ENCODE data around the gene AFAP1L1.

AFAP1L1 gene

DNA sequence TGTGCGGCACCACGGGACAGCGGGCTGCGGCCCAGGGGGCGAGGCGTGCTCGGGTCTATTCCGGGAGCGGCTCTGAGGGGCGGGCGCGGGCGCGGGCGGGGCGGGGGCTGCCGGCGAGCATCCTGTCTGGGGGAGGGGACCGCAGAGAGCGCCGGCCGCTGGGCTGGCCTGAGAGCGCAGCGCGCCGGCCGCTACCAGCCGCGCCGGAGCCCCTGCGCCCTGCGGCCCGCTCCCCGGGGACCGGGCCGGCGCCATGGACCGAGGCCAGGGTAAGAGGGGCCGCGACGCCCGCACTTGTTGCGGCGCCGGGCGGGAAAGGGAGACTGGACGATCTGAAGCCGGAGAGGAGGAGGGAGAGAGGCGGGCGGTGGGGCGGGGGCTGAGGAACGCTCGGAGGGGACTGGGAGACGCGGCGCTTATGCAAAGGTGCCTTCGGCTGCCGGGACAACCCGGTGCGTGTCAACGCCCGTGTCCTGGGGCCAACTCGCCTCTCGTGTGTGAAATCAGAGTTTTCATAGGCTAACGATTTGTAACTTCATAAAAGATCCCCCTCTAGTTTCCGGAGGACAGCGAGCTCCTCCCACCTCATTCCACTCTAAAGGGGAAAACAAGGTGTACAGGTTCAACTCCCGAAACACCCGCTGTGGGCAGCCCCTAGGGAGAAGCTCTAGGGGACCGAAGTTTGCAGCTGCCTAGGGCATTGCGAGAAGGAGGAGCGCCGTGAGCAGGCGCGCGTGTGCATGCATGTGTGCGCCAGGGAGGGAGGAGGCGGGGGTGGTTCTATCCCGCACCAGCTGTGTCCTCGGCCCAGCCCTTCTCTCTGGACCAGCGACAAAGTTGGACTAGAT is at the start of gene AFAP1L1:
TSS of gene AFAP1L1 (plus strand) at position 144 of the 848 bp plus-strand sequence. CDS start at position 254, 110 bp downstream.
- peak; percentile 38 for DNase-seq

DNA sequence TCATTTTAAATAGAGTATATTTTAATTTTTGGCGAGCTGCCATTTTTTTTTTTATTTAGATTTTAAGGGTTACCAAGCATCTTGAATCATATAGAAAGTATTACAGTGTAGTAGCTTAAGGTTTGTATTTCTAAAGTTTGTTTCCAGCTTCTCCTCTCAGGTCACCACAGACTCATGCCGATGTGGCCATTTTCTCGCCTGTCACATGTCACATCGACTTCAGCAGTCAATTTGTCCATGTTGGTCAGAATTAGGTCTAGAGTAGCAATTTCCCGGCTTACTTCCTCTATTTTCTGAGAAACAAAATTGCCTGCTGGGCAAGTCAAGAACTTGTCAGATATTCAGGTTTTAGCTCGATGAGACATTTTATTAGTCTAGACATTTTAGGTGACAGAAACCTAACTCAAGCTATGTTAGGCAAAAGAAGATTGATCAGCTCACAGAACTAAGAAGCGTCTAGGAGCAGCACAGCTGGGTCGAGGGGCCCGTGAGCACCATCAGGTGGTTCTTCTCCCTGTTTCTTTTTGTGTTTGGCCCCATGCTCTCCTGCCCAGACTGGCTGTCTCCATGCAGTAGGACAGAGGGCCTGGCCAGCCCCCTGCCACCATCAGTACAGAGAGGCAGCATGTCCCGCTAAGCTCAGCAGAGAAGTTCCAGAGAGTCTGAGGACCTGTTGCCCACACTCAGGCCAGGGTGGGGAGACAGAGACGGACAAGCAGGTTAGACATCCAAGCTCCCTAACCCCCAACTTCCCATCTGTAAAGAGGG is 48.4 kb upstream of the AFAP1L1 start:
- peak; percentile 37 for DNase-seq

DNA sequence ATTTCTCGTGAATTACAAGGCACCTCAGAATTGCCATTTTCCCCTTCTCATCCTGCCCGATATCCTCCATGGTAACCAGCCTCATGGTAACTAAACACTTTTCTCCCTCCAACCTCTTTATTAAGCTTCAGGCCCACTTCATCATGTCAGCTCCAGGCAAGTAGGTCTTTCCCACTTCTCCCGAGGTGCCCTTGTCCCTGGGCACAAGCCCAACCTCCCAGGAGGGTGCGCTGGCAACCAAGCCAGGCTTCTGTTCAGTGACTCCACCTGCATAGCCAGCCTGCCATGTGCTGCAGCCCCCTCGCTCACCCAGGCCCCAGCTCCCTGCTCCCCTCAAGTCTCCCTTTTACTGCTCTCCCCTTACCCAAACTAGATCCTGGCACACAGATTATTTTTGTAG is 47.4 kb upstream of the AFAP1L1 start:
- no peak for DNase-seq

DNA sequence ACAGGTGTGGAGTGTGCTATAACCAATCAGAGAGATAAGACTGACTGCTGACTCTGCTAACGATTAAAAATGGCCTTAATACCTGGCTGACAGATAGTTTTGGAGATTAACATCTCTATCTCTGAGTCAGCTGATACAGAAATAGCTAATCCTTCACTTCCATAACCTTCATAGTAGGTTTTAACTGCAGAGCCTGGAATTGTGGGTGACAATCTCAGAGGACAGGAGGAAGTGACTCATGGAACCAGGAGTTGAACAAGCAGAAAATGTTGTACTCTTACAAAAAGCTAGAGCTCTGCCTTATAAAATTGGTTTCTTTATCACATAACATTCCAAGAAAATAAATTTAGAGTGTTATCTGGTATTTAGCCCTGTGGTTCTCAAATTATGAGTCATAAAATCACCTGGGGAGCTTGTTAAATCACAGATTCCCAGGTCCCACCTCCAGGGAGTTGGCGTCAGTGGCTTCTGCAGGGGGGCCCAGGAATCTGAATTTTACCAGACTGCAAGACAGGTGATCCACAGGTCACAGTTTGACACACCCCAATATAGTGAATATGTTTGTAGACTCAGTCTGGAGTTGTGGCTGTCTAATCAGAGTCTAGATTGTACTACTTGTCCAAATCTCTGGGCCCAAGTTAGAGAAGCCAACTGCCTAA is 44.4 kb upstream of the AFAP1L1 start:
- no peak for DNase-seq

DNA sequence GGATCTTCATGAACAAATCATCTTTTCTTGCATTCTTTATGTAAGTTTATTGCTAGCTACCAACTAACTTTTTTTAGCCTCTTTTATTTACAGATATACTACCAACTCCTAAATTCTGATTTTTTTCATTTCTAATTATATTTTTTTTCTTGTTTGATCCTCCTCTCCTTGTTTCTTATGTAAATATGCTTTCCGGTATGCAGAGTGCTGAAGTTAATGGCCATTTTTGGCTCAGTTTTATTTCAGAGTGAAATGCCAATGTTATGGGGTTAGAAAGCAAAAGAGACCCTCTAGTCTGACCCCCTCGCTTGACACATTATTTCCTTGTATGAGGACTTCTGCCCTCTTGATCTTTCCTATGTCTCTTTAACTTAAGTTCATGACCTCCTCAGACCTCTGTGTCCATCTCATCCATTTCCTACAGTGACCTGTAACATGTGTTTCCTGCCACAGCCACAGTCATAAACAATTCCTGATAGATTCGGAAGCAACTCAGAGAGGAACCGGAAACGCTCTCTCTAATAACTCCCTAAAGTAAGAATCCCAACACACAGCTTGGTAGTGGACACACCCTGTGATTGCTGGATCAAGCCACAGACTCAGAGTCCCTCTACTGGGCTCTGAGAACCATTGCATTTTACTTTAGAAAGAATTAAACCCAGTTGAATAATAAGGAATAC is 42.9 kb upstream of the AFAP1L1 start:
- DNase-seq, result peak; percentile 75

DNA sequence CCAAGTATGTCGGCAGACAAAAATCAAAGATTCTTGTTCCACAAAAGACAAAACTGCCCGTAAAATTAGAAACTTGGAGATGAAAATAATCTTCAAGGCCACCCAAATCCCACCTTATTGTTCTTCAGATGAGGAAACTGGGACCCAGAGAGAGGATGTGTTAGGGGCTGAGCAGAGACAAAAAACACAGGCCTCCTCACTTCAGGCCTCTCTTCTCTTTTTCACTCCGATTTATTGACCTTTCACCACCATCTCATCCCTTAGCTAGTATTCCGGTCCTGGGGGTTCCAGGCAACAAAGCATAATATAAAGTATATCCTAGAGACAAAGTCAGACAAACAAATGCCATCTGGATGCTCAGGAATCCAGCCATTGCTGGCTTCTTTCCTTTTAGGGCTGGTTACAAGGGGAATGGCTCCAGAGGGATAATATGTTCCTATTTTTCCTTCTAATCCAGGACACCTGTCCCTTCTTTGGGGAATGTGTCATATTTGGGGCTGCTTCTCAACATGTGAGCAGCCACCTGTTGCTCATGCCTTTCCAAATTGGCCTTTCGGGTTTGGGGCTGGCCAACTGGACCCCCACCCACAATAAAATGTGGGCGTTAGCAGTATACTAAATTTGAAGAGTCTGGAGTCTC is 42.2 kb upstream of the AFAP1L1 start:
- no peak for DNase-seq

DNA sequence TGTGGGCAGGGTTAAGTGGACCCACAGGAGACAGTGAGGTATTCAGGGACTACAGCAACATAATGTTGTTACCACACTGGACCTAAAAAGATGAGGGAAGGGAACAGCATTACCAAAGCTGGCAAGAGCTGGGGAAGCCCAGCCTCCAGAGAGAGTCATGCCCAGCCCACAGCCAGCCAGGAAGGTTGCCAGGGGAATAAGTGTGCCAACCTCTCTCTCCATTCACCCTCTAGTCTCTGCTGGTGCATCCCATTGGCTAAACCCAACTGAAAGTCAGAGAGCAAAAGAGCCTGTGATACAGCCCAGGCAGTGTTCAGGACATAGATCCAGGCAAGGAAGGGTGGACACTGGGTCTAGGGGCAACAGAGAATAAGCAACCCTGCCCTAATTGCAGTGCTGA is 35.8 kb upstream of the AFAP1L1 start:
- DNase-seq, result no peak

DNA sequence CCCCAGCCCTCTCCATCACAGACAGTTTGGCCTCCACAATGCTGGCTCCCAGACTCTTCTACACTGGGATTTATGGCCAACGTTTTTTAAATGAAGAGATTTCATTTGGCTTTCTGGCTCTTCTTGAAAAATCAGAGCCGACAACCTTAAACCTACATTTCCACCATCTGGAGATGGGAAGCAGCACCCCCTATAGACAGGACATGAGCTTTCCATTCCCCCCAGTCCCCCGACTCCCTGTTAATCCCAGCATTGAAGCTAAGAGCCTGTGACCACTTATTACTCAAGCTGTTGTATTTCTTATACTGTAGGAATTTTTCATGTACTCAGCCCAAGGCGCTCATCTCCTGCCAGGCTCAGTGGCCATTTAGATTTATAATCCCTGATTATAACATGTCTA is 34.0 kb upstream of the AFAP1L1 start:
- no peak for DNase-seq

DNA sequence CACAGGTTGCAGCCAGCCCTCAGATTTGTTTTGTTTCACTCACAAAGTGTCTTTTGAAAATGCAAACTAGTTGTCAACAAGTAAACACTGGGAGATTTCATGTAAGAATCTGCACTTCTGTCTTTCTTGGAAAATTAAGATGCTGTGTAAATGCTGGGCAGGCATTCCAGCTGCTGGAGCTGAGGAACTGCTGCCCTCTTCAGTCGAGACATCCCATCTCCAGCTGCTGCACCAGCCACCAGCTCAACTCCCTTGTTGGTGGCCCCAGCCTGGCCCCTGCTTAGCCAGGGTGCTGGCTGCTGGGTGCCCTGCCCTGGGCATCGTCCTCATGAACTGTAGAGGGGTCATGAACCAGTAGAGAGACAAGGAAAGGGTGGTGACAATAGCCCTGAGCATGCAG is 33.1 kb upstream of the AFAP1L1 start:
- no peak for DNase-seq

DNA sequence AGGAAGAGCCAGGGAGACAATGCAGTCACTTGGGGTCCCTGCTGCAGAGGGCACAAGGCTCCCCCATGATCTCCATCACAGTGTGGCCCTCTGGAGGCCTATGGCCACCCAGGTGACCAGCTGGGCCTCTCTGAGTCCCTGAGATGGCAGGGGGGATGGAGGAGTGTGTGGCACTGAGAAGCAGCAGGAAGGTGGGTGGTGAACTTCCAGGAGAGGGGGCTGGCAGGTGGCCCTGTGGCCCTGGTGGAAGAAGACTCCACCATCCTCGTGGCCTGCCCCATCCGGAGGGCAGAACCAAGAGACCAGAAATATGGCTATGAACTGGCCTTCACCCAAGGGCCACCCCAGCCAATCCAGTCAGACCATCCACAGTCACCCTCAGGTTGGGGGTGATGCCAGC is 31.7 kb upstream of the AFAP1L1 start:
- DNase-seq, result no peak

DNA sequence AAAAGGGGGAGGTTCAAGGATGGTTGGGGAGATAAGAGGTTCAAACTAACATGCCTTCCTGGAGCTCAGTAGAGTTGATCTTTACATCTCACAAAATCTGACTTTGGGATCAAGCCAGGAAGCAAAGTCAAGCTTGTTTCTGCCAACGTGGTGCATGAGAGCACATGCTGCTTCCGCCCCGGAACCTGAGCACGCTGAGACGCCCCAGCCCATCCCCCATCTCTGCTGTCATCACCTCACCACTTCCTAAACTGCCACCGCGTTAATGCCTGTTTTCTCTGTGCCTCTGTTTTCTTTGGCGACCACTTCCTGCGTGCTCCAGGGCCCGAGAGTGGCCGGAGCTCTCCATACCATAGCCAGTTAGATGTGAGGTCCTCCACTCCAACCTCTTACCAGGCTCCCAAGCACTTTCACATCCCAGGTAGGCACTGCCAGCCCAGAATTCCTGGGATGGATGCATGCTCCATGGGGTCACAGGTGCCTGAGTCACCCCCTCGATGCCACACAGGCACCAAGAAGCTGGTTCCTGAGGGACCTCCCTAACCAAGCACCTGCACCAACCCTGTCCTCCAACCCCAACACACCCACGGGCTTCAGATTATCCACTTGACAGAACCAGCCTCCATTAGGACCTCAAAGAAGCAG is 31.2 kb upstream of the AFAP1L1 start:
- DNase-seq, result peak; percentile 54

DNA sequence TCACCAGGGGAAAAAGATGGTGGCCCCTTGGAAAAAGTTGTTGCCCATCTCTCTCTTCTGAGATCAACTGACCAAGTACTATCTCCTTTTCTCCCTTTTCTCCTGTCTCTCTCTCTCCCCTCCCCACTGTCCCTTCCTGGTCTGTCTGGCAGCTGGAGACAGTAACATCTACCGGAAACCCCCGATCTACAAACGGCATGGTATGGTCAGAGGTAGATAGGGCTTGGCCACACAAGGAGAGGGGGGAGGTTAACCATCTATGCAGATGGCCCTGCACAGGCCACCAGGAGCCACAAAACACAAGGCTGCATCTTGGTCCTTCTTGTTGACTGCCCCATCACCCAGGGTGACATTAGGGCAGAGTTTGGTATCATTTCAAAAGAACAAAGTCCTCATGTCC is 29.3 kb upstream of the AFAP1L1 start:
- no peak for DNase-seq

DNA sequence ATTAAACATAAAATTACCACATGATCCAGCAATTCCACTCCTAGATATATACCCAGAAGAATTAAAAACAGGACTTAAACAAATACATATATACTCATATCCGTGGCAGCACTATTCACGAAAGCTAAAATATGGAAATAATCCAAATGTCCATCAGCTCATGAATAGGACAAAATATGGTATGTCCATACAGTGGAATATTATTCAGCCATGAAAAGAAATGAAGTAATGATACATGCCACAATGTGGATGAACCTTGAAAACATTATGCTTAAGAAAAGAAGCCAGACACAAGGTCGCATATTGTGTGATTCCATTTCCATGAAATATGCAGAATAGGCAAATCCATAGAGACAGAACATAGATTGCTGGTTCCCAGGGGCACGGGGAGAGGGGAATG is 24.8 kb upstream of the AFAP1L1 start:
- DNase-seq, result no peak

DNA sequence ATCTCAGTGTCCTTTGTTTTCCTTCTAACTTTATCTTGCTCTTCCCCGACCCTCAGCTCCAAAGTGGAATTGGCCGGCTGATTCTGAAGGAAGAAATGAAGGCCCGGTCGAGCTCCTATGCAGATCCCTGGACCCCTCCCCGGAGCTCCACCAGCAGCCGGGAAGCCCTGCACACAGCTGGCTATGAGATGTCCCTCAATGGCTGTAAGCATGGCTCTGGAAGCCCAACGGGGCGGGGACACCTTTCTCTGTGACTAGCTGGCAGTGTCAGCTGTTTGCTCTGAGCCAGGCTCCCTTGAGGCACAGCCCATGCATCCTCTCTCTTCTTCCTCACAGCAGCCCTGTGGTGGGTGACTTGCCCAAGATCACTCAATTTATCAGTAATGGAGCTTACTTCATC is 23.9 kb upstream of the AFAP1L1 start:
- DNase-seq, result no peak

DNA sequence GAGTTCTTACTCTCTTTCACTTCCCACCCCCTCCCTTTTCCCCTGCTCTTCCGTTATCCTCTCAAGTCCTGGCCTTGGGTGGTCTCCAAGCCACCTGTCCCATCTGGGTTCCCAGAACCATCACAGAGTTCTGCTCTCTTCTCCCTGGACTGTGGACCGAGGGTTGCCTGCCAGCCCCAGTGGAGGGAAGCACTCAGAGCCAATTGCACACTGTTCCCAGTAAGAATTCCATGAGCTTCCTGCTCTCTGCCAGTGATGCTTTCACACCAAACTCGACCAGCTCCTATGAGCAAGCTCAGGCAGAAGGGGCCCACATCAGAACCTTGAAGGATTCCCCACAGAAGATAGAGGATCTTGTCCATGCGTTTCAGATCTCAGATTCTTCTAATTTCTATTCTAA is 20.1 kb upstream of the AFAP1L1 start:
- no peak for DNase-seq

DNA sequence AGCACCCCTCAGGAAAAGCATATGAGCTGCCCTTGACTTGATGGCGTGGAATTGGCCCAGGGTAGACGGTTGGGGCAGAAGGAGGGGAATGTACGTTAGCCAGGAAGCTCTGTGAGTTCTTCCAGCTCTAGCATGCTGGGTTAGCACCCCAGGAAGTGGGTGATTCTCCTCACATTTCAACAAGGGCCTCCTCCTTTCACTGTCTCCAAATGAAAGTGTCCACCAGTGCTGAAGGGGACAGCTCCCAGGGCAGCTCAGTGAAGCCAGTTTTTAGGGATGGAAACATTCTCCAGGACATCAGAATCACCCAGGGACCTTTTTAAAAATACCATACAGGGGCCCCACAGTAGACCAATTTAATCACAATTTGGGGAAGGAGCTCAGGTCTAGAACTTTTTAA is 17.2 kb upstream of the AFAP1L1 start:
- DNase-seq, result peak; percentile 15

DNA sequence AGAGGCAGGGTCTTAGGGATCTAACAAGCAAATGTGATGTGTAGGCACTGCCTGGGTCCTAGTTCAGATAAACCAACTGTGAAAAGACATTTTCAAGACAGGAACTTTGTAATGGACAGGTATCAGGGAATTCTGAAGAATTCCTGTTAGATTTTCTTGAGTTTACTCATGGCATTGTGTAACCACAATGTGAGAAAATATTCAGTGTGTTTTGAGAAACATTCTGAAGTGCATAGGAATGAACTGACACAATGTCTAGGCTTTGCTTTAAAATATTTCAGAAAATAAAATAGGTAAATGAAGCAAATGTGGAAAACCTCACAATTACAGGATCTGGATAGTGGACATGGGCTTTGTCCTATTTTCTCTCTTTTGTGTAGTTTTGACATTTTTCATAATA is 15.2 kb upstream of the AFAP1L1 start:
- DNase-seq, result no peak

DNA sequence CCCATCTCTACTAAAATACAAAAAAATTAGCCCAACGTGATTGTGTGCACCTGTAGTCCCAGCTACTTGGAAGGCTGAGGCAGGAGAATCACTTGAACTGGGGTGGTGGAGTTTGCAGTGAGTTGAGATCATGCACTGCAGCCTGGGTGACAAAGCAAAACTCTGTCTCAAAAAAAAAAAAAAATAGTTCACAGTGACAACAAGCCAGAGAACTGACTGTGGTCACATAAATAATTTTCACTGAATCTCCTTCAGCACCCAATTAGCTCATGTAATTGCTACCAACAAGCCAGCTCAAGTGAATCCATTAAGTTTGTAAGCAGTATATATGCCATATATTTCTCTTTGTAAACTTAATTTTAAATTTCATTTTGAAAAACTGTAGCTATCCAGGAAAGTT is 14.5 kb upstream of the AFAP1L1 start:
- no peak for DNase-seq

DNA sequence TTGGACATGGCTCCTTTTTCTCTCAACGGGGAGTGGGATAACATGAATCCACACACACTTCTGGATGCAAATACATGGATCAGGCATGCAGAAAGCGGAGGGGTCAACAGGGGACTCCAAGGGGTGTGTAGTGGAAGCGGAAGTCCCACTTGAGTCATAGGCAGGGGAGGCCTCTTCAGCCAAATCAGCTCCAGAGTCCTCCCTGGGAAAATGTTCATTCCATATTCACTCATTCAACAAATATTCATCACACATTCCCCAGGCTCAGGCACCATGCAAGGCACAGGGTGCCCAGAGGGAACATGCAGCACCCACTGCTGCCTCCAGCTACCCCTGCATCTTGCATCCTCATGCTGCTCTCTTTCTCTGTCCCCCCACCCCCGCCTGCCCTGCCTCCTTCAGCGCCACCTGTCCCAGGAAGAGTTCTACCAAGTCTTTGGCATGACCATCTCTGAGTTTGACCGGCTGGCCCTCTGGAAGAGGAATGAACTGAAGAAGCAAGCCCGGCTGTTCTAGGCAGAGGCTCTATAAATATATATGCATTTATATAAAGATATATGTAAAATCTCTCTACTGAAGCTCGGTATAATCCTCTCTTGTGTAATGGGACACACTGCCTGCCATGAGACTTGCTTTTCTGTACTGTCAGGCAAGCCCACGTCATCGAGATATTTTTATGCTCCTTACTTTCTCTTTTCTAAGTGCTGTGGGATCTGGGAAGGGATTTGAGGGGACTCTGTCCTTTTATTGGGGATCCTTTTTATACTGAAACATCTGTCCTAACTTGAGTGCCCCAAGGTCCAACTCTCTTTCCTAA is 13.6 kb upstream of the AFAP1L1 start:
- no peak for DNase-seq

DNA sequence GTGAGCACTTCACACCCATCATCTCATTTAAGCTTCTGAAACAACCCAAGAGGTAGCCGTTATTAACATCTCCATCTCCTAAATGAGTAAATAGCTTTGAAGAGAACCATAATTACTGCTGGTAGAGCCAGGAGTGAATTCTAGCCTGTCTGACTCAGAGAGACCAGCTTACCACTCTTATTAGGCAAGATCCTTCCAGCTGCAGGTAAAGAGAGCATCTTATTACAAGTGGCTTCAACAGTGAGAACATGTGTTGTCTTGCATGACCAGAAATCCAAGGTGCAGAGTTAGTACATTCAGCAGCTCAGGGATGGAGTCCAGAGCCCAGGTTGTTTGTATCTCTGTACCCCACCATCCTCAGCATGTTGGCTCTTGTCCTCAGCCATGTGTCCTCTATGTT is 10.9 kb upstream of the AFAP1L1 start:
- no peak for DNase-seq

DNA sequence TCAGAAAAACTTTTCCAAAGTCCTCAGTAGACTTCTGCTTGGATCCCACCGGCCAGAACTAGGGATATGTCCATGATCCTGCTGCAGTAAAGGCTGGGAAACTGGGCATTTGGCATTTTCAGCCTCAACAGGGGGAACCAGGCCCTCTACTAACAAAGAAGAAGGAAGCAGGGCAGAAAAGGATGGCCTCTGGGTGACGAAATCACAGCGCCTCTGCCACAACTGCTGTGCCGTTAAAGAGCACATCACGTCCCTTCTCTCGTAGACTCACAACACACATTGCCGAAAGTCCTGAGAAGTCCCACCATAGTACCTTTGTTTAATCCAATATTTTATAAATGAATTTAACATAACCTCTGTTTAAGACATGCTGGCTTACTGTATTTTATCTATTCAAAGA is 10.4 kb upstream of the AFAP1L1 start:
- DNase-seq, result peak; percentile 17

Measured in hematopoietic multipotent progenitor cell treated with erythropoietin and hydrocortisone succinate and interleukin-3 and kit ligand, for 6 days (in vitro differentiated cells).